ENCODE measurements around the gene DCLK1. TPM values are rescaled to one million over a fixed set of nuclear protein-coding genes. Genes with fewer than 3 reads are reported as not detected.

The DCLK1 gene
- total RNA-seq, 5 donors from 2014 or later (not counting 1 experiment from before 2014, with no cell fraction given) = 0.03 to 0.09 TPM; not detected in 3

GRCh38 chr13:35954207-35954560, 177.0 kb downstream of the DCLK1 start:
- H3K36me3 ChIP-seq (ENCODE audit: control insufficient read depth in 2 of 2, extremely low read depth in 1 of 2, insufficient read depth in 1 of 2, low read length in 1 of 2) = no peaks in the 10 kb centered on the region
- no peak overlapping the region for H3K27ac ChIP-seq (ENCODE audit: low read length)
- H3K4me3 Mint-ChIP-seq = no peak overlapping the region
- no peaks in the 10 kb centered on the region for H3K27me3 ChIP-seq (replicated peaks in 1 of 2; ENCODE audit: control insufficient read depth in 2 of 2, extremely low read depth in 1 of 2, insufficient read depth in 2 of 2, low read length in 1 of 2)
- H3K9me3 ChIP-seq = no peaks in the 10 kb centered on the region
- H3K4me1 ChIP-seq (ENCODE audit: control insufficient read depth in 1 of 2, extremely low read depth in 1 of 2, insufficient read depth in 2 of 2, low read length in 2 of 2) = no peaks in the 10 kb centered on the region
- no peaks in the 10 kb centered on the region for H3K4me1 Mint-ChIP-seq
- H3K27ac Mint-ChIP-seq = no peak overlapping the region
- no peaks in the 10 kb centered on the region for H3K36me3 Mint-ChIP-seq
- no CpG with 5 or more reads among the region's 3 CpGs for WGBS (ENCODE audit: insufficient coverage)
- CTCF ChIA-PET = no interaction called here
- peaks cover 0 to 5% (median 0%) of the 10 kb centered on the region in 3 donors for H3K9me3 Mint-ChIP-seq
- DNase-seq (no peak), ATAC-seq (replicated peaks in 1 of 4) (no peak)
- H3K4me3 ChIP-seq (ENCODE audit: control insufficient read depth in 1 of 2, extremely low read depth in 1 of 2, low read length in 1 of 2) = no peak overlapping the region
- POLR2A ChIA-PET = no interaction called here
- H3K27me3 Mint-ChIP-seq = no peaks in the 10 kb centered on the region

DNA sequence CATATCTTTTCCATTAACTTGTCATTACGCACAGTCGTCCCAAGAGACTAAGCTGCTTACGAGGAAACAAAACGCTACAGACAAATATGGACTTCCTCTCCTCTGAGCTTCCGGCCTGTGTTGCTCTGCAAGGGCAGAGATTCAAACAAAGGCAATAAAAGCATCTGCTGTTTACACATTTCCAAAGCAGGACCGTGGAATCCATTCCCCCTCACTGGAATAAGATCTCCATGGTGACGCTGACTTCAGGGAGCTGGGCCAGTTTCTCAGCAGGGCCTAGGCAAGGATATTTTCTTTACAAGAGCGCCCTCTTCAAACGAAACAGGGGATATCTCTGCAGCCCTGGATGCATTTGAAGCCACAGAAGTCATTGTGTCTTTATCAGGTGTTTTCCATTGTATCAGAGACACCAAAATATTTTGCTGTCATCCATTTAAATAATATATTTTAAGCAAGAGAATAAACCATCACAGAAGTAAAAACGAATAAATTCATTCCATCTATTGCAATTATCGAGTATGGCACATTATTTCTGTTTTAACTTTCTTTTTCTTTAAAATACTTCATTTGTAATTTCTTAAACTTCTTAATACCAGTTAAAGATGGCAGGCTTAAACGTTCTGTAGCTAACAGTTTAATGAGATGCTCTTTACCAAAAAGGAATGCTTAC, 177.5 kb downstream of the DCLK1 start:
- 11% methylated on average over 9 of the region's 12 CpGs for WGBS (ENCODE audit: insufficient coverage)
- H3K27ac ChIP-seq (ENCODE audit: low read length) = no peak overlapping the region

GRCh38 chr13:35947315-35947714, 183.9 kb downstream of the DCLK1 start:
- CTCF ChIA-PET = no interaction called here
- H3K27me3 Mint-ChIP-seq = no peaks in the 10 kb centered on the region
- DNase-seq (no peak), ATAC-seq (replicated peaks in 1 of 4) (no peak)
- H3K27ac Mint-ChIP-seq = no peak overlapping the region
- H3K27me3 ChIP-seq (replicated peaks in 1 of 2; ENCODE audit: control insufficient read depth in 2 of 2, extremely low read depth in 1 of 2, insufficient read depth in 2 of 2, low read length in 1 of 2) = no peaks in the 10 kb centered on the region
- H3K27ac ChIP-seq (ENCODE audit: low read length) = no peak overlapping the region
- H3K4me1 ChIP-seq (ENCODE audit: control insufficient read depth in 1 of 2, extremely low read depth in 1 of 2, insufficient read depth in 2 of 2, low read length in 2 of 2) = no peaks in the 10 kb centered on the region
- POLR2A ChIA-PET = no interaction called here
- H3K36me3 Mint-ChIP-seq = no peaks in the 10 kb centered on the region
- WGBS (ENCODE audit: insufficient coverage) = 28% methylated on average over 2 of the region's 4 CpGs
- H3K9me3 Mint-ChIP-seq = peaks cover 6 to 11% (median 11%) of the 10 kb centered on the region in 3 donors
- no peak overlapping the region for H3K4me3 ChIP-seq (ENCODE audit: control insufficient read depth in 1 of 2, extremely low read depth in 1 of 2, low read length in 1 of 2)
- no peak overlapping the region for H3K4me3 Mint-ChIP-seq
- no peaks in the 10 kb centered on the region for H3K4me1 Mint-ChIP-seq
- H3K9me3 ChIP-seq = no peaks in the 10 kb centered on the region
- no peaks in the 10 kb centered on the region for H3K36me3 ChIP-seq (ENCODE audit: control insufficient read depth in 2 of 2, extremely low read depth in 1 of 2, insufficient read depth in 1 of 2, low read length in 1 of 2)

More for the DNA sequence above, 177.5 kb downstream of the DCLK1 start:
- ATAC-seq (replicated peaks in 1 of 4) = no peak
- no peak for DNase-seq
- H3K27ac Mint-ChIP-seq = no peak overlapping the region
- H3K27me3 ChIP-seq (replicated peaks in 1 of 2; ENCODE audit: control insufficient read depth in 2 of 2, extremely low read depth in 1 of 2, insufficient read depth in 2 of 2, low read length in 1 of 2) = no peaks in the 10 kb centered on the region
- no peaks in the 10 kb centered on the region for H3K9me3 ChIP-seq
- H3K36me3 ChIP-seq (ENCODE audit: control insufficient read depth in 2 of 2, extremely low read depth in 1 of 2, insufficient read depth in 1 of 2, low read length in 1 of 2) = no peaks in the 10 kb centered on the region
- H3K36me3 Mint-ChIP-seq = no peaks in the 10 kb centered on the region
- H3K9me3 Mint-ChIP-seq = peaks cover 0 to 5% (median 0%) of the 10 kb centered on the region in 3 donors
- H3K27me3 Mint-ChIP-seq = no peaks in the 10 kb centered on the region
- no peaks in the 10 kb centered on the region for H3K4me1 ChIP-seq (ENCODE audit: control insufficient read depth in 1 of 2, extremely low read depth in 1 of 2, insufficient read depth in 2 of 2, low read length in 2 of 2)
- no peak overlapping the region for H3K4me3 Mint-ChIP-seq
- H3K4me1 Mint-ChIP-seq = no peaks in the 10 kb centered on the region
- ChIA-PET CTCF (no interaction called here), POLR2A (no interaction called here)
- H3K4me3 ChIP-seq (ENCODE audit: control insufficient read depth in 1 of 2, extremely low read depth in 1 of 2, low read length in 1 of 2) = no peak overlapping the region

DNA sequence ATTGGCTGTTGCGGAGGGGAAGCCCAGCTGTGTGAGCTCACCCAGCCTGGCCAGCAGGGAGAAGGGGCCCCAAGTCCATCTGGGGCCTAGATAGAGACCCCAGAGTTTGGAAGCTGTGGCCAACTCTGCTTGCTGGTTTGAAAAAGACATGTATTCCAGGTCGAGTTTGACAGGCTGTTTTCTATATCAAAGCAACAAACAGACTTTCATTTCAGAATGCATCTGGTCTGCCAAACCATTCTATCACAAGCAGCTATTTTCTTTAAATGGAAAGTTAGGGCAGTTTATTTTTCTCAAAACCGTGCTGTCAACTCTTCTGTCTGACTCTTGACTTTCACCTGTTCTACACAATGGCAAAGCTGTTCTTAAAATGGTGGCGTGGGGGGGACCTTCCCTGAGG, 185.8 kb downstream of the DCLK1 start:
- H3K27me3 ChIP-seq (replicated peaks in 1 of 2; ENCODE audit: control insufficient read depth in 2 of 2, extremely low read depth in 1 of 2, insufficient read depth in 2 of 2, low read length in 1 of 2) = no peaks in the 10 kb centered on the region
- ATAC-seq (replicated peaks in 1 of 4) = no peak
- H3K4me3 ChIP-seq (ENCODE audit: control insufficient read depth in 1 of 2, extremely low read depth in 1 of 2, low read length in 1 of 2) = no peak overlapping the region
- H3K27me3 Mint-ChIP-seq = no peaks in the 10 kb centered on the region
- DNase-seq = no peak
- WGBS (ENCODE audit: insufficient coverage) = 60% methylated on average over 2 of the region's 4 CpGs
- H3K9me3 Mint-ChIP-seq = peaks cover 5 to 14% (median 6%) of the 10 kb centered on the region in 3 donors
- H3K4me1 Mint-ChIP-seq = no peaks in the 10 kb centered on the region
- H3K4me1 ChIP-seq (ENCODE audit: control insufficient read depth in 1 of 2, extremely low read depth in 1 of 2, insufficient read depth in 2 of 2, low read length in 2 of 2) = no peaks in the 10 kb centered on the region
- no peaks in the 10 kb centered on the region for H3K36me3 Mint-ChIP-seq
- no peak overlapping the region for H3K4me3 Mint-ChIP-seq
- no peak overlapping the region for H3K27ac Mint-ChIP-seq
- no peak overlapping the region for H3K27ac ChIP-seq (ENCODE audit: low read length)
- no peaks in the 10 kb centered on the region for H3K36me3 ChIP-seq (ENCODE audit: control insufficient read depth in 2 of 2, extremely low read depth in 1 of 2, insufficient read depth in 1 of 2, low read length in 1 of 2)
- no peaks in the 10 kb centered on the region for H3K9me3 ChIP-seq
- ChIA-PET CTCF (no interaction called here), POLR2A (no interaction called here)

- H3K27me3 ChIP-seq (replicated peaks in 1 of 2; ENCODE audit: control insufficient read depth in 2 of 2, extremely low read depth in 1 of 2, insufficient read depth in 2 of 2, low read length in 1 of 2) = no peaks in the 10 kb centered on the region
- CTCF ChIA-PET = interaction anchor here in 1 of 2 donors (0.6 kb wide), 1 partner anchor 635 kb away, joined by 6 read pairs; no protein-coding TSS in a partner anchor
- Mint-ChIP-seq H3K4me3 (no peak overlapping the region), H3K27ac (no peak overlapping the region), H3K4me1 (no peaks in the 10 kb centered on the region), H3K27me3 (peaks cover 0 to 2% of the 10 kb centered on the region in 2 donors), H3K9me3 (peaks cover 4 to 14% (median 5%) of the 10 kb centered on the region in 3 donors), H3K36me3 (no peaks in the 10 kb centered on the region)
- no peaks in the 10 kb centered on the region for H3K4me1 ChIP-seq (ENCODE audit: control insufficient read depth in 1 of 2, extremely low read depth in 1 of 2, insufficient read depth in 2 of 2, low read length in 2 of 2)
- no peak overlapping the region for H3K4me3 ChIP-seq (ENCODE audit: control insufficient read depth in 1 of 2, extremely low read depth in 1 of 2, low read length in 1 of 2)
- H3K9me3 ChIP-seq = no peaks in the 10 kb centered on the region
- ATAC-seq (replicated peaks in 1 of 4) (no peak), DNase-seq (no peak)
- no peaks in the 10 kb centered on the region for H3K36me3 ChIP-seq (ENCODE audit: control insufficient read depth in 2 of 2, extremely low read depth in 1 of 2, insufficient read depth in 1 of 2, low read length in 1 of 2)
- H3K27ac ChIP-seq (ENCODE audit: low read length) = no peak overlapping the region
- 86% methylated on average over 9 of the region's 10 CpGs for WGBS (ENCODE audit: insufficient coverage)
- POLR2A ChIA-PET = no interaction called here
These were observed 189.8 kb downstream of the DCLK1 start for GRCh38 chr13:35941374-35941773.

DNA sequence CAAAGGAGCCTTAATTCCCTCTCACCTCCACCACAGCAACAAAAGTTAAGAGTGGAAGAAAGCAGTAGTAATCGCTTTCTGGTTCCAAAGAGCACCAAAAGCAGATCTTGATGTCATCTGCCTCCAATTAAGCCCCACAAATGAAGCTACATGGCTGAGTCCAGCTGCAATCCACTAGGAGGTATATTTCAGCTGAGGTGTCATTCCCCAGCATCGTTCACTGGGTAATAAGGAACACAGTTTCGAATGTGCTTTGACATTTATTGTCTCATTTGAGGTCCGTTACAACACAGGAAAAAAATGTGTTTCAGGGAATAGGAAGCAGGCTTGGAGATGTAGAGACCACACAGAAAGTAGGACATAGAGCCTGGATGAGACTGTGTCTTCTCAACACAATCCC, 190.4 kb downstream of the DCLK1 start:
- H3K27ac ChIP-seq (ENCODE audit: low read length) = no peak overlapping the region
- no peaks in the 10 kb centered on the region for H3K4me1 ChIP-seq (ENCODE audit: control insufficient read depth in 1 of 2, extremely low read depth in 1 of 2, insufficient read depth in 2 of 2, low read length in 2 of 2)

More for the DNA sequence above, 190.4 kb downstream of the DCLK1 start:
- no peaks in the 10 kb centered on the region for H3K36me3 ChIP-seq (ENCODE audit: control insufficient read depth in 2 of 2, extremely low read depth in 1 of 2, insufficient read depth in 1 of 2, low read length in 1 of 2)
- Mint-ChIP-seq H3K27ac (no peak overlapping the region), H3K27me3 (peaks cover 0 to 4% of the 10 kb centered on the region in 2 donors), H3K4me3 (no peak overlapping the region), H3K4me1 (no peaks in the 10 kb centered on the region), H3K36me3 (no peaks in the 10 kb centered on the region), H3K9me3 (peaks cover 5 to 14% (median 6%) of the 10 kb centered on the region in 3 donors)
- ChIA-PET POLR2A (no interaction called here), CTCF (no interaction called here)
- no CpG with 5 or more reads among the region's 4 CpGs for WGBS (ENCODE audit: insufficient coverage)
- H3K27me3 ChIP-seq (replicated peaks in 1 of 2; ENCODE audit: control insufficient read depth in 2 of 2, extremely low read depth in 1 of 2, insufficient read depth in 2 of 2, low read length in 1 of 2) = no peaks in the 10 kb centered on the region
- DNase-seq = no peak
- no peak for ATAC-seq (replicated peaks in 1 of 4)
- H3K9me3 ChIP-seq = no peaks in the 10 kb centered on the region
- no peak overlapping the region for H3K4me3 ChIP-seq (ENCODE audit: control insufficient read depth in 1 of 2, extremely low read depth in 1 of 2, low read length in 1 of 2)
